Fibroblast of skin of left quadriceps (primary cell): Measurements from ENCODE around the gene LNX1.

ENCODE experiments used
- DNase-seq, 2 experiments: peaks; one replicate each; pipeline ENCODE4 v3.0.0-alpha.2; 2013; ENCODE audit warnings: low read depth in 2 of 2

The LNX1 gene

DNA sequence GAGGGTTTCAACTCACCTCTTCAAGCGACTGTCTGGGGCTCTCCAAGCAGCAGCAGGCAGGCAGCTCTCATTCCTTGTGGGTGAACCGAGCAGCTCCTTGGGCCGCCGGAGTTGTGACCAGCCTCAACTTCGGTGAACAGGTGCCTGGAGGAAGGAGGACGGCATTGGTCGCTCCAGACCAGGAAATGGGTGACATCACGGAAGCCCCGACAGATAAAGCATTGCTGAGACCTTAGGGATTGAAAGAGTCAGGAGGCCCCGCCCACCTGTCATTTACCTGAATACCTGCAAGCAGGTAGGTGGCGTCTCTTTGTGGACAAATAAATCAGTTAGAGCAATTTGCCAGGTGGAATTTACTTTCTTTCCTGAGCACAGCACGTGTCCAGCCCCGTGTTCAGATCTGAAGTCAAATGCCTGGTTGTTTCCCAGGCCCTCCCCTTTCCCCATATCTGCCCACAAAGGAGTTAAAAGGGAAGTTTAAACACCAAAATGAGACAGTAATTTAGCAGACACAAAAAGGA is at the start of gene LNX1:
Gene LNX1 (minus strand): TSS at position 115 of the 521 bp plus-strand sequence. CDS start 17,484 bp downstream, outside the sequence.
- DNase-seq, result no peak

DNA sequence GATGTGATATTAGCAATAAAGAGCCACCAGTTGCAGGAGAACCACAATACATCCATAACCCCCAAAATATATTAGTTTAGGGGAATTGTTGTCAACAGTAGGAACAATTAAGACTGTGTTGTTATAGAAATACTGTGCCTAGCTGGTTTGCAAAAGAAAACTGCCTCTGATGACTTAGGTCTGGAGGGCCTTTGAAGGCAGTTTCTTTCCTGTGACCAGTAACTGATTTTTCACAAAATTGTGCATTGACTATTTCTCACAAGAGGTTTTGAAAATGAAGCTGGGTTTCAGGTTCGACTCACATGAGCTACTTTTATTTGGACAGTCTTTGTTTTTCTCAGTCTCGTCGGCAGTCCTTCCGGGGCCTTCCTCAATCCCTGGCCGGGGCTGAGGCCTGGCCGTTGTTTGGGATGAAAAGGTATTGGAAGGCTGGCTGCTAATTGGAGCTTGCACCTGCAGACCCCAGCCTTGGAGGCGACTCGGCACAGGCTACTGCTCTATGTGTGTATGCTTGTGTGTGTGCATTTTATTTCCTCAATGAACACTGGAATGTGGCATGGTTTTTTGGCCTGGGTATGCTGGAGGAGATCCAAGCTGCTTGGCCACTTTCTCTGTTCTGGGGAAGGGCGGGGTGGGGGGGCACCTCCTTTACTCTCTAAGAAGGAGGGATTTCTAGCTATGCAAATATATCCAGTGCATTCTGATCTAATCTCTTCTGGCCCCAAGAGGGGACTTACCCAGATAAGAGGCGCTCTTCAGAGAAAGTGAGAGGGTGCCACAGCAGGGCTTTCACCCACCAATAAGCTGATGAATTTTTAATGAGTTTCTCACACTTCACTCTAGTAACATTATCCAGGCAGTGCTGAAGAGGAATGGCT is 49.5 kb upstream of the LNX1 start:
- DNase-seq, result no peak

DNA sequence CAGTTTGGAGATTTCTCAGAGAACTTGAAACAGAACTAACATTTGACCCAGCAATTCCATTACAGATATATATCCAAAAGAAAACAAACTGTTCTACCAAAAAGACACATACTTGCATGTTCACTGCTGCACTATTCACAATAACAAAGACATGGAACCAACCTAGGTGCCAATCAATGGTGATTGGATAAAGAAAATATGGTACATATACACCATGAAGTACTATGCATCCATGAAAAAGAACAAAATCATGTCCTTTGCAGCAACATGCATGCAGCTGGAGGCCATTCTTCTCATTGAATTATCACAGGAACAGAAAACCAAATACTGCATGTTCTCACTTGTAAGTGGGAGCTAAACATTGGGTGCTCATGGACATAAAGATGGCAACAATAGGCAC is 47.6 kb upstream of the LNX1 start:
- DNase-seq, result no peak

DNA sequence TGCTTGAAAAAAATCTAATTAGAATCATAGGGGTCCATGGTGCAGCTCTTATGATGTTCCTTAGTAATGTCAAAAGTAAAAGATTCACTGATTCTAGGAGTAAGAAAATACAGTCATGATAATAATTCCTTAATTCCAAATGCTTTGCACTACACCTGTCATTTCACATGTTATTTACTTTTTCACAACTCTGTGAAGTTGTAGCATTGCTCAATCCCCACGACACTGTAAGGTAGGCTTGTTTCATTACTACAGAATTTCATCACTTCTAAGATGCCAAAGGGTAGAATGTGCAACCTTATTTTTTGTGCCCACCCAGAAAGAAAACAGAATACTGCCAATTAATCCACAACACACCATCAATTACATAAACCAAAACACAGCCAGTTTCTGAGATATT is 46.1 kb upstream of the LNX1 start:
- no peak for DNase-seq

DNA sequence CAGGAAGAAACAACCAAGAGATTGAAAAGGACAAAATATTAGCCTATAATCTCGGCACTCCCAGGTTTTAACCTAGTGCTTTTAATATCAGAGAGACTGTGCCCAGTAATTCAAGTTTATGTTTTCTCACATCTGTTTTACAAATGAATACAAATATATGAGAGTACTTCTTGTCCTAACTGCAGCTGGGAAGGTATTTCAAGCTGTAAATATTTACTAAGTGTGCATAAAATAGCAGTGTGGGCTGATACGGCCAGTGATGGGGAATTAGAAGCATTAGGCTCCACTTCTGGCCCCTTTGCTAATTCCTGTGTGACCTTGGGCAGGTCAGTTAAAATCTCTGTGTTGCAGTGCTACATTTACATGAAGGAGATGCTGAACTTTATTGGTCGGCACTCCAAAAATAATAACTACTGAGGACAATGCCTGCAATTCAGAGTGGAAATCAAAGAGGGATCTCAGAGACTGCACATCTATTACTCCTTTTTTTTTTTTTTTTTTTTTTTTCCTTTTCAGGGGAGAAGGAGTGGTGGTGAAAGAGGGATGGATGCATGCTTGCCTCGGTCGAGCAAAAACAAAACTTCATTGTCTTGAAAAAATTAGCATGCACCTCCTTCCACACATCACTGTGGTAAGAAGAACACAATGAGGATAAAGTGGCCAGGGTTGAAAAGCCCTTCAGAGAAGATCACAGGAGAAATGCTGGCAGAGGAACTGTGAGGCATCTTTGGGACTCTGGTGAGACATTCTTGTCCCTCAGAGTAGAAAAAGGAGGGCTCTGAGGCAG is 44.6 kb upstream of the LNX1 start:
- no peak for DNase-seq

DNA sequence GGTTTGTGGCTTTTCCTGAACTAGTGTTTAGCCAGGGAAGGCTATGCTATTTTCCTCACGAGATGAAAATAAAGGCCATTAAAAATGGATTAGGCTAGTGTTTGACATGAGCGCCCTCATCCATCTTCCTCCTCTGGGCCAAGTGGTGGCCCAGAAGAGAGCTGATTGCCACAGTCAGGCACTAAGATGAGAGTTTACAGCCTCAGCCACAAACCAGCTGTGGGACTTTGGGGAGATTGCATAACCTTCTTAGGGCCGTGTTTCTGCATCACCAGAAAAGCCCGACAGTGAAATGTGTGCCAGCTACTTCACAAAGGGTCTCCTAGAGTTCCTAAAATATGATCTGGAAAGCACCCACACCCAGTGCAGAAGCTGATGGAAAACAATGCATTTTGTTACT is 42.3 kb upstream of the LNX1 start:
- DNase-seq, result no peak

DNA sequence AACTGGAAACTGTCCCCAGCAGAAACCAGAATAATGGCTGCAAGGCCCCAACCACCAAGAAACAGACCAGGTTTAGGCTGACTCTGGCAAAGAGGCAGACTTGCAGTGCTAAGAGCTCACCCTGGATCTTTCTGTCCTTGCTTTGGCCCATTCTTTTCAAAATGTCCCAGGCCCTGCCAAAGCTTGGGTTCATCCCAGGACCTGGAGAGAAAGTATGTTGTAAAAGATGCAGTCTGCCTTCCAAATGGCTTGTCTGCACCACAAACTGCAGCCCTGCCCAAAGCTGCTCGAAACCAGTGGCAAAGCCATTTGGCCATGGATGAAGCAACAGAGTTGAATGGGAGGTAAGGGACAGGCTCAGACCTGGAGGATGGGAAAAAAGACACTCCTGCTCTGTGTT is 38.0 kb upstream of the LNX1 start:
- DNase-seq, result no peak

DNA sequence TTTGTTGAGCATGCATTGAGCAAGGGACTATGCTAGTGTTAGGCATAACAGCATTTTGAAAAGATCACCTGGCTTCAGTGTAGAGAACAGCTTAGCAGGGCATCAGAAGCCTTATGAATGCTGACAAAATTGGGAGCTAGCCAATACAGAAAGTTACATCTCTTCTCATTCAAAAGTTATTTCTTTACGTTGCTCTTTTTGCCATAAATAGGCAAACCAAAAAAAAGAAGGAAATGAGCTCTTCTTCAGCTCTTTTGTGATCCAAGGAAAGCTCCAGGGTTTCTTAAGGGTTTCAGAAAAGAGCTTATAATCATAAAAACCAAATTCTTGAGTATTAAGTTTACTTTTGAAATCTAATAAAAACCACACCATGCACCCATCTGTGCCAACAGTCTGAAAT is 35.2 kb upstream of the LNX1 start:
- peak in 1 of 2 experiments; percentile 32 for DNase-seq

DNA sequence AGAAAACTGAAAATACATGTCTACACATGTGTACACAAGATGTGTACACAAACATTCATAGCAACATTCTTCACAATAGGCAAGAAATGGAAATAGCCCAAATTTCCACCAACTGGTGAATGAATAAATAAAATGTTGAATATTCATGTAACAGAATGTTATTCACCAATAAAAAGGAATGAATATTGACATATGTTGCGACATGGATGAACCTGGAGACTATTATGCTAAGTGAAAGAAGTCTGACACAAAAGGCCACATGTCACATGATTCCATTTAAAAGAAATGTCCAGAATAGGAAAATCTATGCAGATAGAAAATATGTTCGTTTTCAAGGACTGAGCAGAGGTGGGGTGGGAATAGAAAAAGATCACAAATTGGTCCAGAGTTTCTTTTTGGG is 34.6 kb upstream of the LNX1 start:
- DNase-seq, result no peak

DNA sequence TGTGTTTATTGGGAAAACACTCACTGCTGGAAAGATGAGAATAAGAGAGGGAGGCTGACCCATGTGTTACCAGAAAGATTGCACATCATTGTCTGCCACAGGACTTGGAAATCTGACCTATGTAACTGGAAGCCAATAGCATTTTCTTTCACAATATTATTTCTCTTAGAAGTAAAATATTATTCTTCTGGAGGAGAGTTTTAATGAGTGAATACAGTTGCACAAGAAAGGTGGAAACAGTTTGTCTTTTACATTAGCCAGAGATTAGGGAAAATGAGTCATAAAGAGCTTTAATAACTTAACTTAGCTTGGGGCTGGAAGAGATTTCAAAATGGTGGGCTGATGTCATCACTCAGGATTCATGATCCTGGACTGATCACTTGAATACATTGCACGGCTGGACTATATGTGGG is 31.5 kb upstream of the LNX1 start:
- DNase-seq, result peak; percentile 57 to 61

DNA sequence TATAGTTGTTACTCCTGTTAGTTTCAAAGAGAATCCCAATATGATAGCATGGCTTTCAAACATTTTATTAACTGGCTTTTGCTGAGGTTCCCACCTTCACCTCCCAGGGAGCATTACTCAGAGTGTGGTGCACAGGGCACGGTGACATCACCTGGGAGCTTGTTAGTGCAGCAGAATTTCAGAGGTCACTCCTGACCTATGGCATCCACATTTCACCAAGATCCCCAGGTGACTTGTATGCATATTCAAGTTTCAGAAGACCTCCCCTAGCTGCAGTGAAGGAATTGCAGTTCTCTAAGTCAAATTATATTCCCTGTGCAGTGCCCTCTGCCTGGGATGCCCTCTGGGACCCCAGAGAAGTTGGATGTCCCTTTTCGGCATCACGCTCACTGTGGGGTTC is 29.7 kb upstream of the LNX1 start:
- DNase-seq, result no peak

DNA sequence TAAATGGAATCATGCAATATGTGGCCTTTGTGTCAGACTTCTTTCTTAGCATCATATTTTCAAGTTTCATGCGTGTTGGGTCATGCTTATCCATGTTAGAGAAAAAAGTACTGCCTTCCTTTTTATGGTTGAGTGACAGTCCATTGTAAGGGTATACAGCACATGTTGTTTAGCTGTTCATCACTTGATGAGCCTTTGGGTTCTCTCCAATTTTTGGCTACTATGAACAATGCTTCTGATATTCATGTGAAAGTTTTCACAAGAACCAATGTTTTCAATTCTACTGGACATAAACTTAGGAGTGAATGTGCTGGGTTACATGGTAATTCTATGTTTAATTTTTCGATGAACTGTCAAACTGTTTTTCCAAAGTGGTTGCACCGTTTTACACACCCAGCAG is 28.1 kb upstream of the LNX1 start:
- DNase-seq, result no peak

DNA sequence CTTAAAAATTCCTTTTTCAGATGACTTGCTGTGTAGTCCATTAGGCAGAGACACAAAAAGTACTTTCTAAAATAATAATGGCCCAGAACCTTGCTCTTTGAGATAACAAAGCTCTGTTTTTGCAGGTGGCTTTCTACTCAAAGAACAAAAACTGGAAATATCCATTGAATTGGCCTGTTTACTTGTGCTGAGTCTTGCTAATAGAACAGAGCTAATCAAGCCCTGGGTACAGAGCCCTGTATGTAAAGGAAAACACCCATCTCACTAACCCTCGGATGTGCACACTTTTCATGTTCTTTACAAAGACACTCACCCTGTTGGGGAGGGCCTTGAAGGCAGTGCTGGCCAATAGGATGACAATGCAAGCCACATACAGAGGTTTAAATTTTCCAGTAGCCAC is 27.0 kb upstream of the LNX1 start:
- no peak for DNase-seq

DNA sequence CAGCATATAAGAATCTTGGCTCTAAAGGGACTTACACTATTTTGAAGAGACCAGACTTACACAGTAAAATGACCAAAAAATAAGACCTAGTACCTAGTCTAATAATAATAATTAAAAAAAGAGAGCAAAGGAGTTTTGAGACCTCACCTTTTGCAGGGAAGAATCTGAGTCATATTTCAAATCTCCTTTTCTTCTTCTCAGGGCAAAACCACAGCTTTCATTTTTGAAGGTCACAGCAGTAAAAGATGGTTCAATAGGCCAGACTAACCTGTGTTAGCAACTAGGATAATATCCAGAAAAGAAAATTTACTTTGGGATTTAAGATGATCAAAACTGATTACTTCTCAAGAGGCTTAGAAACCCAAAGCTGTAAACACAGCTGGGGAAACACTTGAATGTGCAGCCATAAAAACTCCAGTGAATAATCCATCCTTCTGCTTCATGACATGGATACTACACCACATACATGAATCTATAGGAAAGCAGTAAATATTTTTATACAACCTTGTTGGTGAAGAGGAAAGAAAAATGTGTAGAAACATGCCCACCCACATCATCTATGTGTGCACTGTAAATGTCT is 25.9 kb upstream of the LNX1 start:
- DNase-seq, result no peak

DNA sequence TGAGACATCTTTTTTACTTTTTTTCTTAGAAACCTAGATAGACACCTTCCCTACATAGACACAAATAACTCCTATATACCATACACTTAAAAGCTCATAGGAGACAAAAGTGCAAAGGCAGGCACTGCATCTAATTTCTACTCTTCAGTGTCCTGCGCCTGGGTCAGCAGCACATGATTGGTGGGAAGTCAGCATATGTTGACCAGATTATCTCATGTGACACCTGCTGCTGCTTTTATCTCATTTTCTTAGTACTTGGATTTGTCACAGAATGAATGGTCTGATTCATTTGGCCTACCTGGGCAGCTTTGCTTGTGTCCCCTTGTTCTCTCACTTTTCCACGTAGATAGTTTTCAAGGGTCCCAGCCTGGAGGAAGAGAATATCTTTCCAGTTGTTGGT is 24.9 kb upstream of the LNX1 start:
- no peak for DNase-seq

DNA sequence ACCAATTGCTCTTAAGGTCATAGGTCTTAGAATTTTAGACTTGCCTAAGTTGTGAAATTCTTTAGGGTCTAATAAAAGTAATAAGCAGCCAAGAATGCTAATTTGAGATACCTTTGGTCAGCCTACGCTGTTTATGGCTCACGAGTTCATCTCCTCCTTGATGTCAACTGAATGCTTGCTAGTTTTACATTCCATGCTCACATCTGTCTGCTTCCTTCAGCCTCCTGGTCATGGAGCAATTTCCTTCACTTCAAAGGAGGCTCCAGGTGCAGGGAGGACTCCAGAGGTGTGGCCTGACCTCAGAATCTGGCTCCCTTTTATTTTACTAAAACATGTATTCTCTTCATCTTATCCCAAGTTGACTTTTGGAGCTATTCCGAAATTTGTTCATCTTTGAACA is 23.3 kb upstream of the LNX1 start:
- no peak for DNase-seq

DNA sequence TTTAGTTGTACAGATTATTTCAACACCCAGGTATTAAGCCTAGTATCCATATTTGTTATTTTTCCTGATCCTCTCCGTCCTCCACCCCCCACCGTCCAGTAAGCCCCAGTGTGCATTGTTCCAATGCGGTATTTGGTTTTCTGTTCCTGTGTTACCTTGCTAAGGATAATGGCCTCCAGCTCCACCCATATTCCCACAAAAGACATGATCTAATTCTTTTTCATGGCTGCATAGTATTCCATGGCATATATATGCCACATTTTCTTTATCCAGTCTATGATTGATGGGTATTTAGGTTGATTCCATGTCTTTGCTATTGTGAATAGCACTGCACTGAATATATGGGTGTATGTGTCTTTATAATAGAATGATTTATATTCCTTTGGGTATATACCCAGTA is 22.1 kb upstream of the LNX1 start:
- no peak for DNase-seq

DNA sequence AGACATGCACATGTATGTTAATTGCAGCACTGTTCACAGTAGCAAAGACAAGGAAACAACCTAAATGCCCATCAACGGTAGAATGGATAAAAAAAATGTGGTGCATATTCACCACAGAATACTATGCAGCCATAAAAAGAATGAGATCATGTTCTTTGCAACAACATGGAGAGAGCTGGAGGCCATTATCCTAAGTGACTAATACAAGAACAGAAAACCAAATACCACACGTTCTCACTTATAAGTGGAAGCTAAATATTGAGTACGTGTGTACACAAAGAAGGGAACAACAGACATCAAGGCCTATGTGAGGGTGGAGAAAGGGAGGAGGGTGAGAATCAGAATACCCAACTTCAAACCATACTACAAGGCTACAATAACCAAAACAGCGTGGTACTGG is 17.4 kb upstream of the LNX1 start:
- DNase-seq, result no peak

DNA sequence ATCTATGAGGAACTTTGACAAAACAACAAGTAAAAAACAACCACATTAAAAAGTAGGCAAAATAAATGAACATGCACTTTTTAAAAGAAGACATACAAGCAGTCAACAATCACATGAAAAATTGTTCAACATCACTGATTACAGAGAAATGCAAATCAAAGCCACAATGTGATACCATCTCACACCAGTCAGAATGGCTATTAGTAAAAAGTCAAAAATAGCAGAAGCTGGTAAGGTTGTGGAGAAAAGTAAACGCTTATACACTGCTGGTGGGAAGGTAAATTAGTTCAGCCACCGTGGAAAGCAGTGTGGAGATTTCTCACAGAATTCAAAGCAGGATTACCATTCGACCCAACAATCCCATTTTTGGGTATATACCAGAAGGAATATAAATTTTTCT is 17.0 kb upstream of the LNX1 start:
- no peak for DNase-seq

DNA sequence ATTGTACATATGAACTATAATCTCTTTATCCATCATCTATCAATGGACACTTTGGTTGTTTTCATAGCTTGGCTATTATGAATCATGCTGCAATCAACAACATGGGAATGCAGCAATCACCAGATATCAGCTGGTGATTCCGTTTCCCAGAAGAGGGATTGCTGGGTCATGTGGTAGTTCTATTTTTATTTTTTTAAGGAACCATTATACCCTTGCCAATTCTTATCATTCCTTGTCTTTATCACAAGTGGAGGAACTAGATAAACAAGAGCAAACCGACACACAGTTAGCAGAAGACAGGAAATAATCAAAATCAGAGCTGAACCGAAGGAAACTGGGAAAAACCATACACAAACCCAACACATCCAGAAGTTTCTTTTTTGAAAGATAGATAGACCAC is 14.5 kb upstream of the LNX1 start:
- DNase-seq, result no peak

DNA sequence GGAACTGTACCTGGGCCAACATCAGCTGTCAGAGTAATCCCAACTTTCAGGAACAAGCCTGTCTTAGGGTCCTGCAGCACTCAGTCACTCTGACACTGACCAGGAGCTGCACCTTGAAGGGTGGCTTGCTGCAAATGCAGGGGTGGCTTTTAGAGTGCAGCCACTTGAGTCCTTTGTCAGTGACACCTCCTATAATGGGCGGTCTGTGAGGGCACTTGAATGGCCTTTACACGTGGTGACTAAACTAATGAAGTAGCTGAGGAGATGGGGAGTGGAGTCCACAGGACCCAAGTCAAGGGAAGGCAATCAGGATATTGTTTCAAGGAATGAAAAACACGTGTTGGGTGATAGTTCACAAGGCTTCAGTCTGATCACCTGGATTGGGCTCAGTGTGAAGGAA is 11.1 kb upstream of the LNX1 start:
- DNase-seq, result no peak

DNA sequence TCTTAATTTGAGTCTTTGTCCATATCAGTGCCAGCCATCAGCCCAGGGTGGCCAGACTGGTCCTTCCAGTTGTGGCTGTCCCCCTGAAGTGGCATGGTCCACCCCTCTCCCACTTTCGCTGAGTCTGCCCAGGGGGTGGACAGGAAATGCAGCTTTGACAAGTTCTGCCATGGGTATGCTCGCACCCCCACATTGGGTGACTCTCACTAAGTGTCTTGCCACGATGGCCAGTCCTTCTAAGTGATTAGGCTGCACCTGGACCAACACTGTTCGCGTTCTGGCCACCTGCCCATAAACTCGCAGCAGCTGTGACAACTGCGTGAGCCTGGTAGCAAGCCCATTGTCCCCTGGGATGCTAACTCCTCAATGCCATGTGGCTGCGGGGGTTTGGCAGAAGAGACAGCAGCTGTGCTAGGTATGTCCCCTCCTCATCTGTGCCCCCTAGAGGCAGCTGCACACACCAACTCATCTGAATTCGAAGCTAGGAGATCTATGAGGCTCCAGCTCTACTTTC is 10.0 kb upstream of the LNX1 start:
- no peak for DNase-seq
